HepG2 (cell line): ENCODE data around the gene ARHGEF12. TPM values are rescaled to one million over a fixed set of nuclear protein-coding genes. Genes with fewer than 3 reads are reported as not detected.

Source experiments
- ATAC-seq: fragments of 200-7000 bp; cut with Tn5 transposase; 3 replicates; pipeline ENCODE4 v1.9.1; 2020; ENCODE audit warnings: mild to moderate bottlenecking, moderate library complexity
- BruUV-seq: library from RNA; stranded (reverse); fragments of 400-500 nt; replicated peaks from 2 replicates; lab custom pipeline; 2021; lab: Mats Ljungman, UMichigan
- CTCF ChIA-PET: fragments of 300-600 bp; formaldehyde crosslinking; extraction: SDS; loops from one replicate; lab custom pipeline; 2021; ENCODE audit warnings: low total read pairs, inconsistent platforms, low intra/inter-chr PET ratio; lab: Yijun Ruan, JAX
- POLR2A ChIA-PET: fragments of 350-600 bp; sonication (Branson Sonifier 250); formaldehyde crosslinking; loops from one replicate; lab custom pipeline; 2020; ENCODE audit warnings: antibody characterized with exemption, inconsistent platforms; lab: Yijun Ruan, JAX
- DNase-seq: peaks from one replicate; pipeline ENCODE4 v3.0.0-alpha.2; 2015; ENCODE audit warnings: low spot score
- FAIRE-seq: peaks from 3 replicates; lab custom pipeline; 2011; peaks lifted over from hg19 to GRCh38; lab: Jason Lieb, UNC
- H2AFZ ChIP-seq: one replicate; pipeline ENCODE4 v1.6.1; 2011; ENCODE audit warnings: low read length, inconsistent platforms
- H3K27ac ChIP-seq: fragments of 300-600 bp; 3 replicates; pipeline ENCODE4 v1.8.0; 2011; ENCODE audit warnings: mixed run types, mild to moderate bottlenecking, mixed read lengths, low read length, inconsistent platforms; ENCODE audit not compliant: insufficient read depth; ENCODE audit errors: extremely low read length
- H3K27me3 ChIP-seq, 2 experiments: fragments of 200-600 bp in 1 of 2; 2 replicates in 1 of 2; 3 replicates in 1 of 2; pipeline versions ENCODE4 v1.6.0 to v1.8.0; 2011; ENCODE audit warnings: low read length in 2 of 2, mild to moderate bottlenecking in 2 of 2, moderate library complexity in 2 of 2, inconsistent platforms in 1 of 2; ENCODE audit not compliant: insufficient read depth in 2 of 2, control insufficient read depth in 1 of 2
- H3K36me3 ChIP-seq, 2 experiments: fragments of 200-600 bp in 1 of 2; replicated peaks in 1 of 2; 2 replicates in 1 of 2; 3 replicates in 1 of 2; pipeline versions ENCODE4 v1.5.1 to v1.8.0; 2011; ENCODE audit warnings: low read length in 2 of 2, inconsistent platforms in 1 of 2; ENCODE audit not compliant: insufficient read depth in 2 of 2, control insufficient read depth in 1 of 2
- H3K4me1 ChIP-seq: 2 replicates; pipeline ENCODE4 v1.5.1; 2012; ENCODE audit warnings: low read length, inconsistent platforms; ENCODE audit not compliant: insufficient read depth
- H3K4me2 ChIP-seq: 2 replicates; pipeline ENCODE4 v1.6.0; 2011; ENCODE audit warnings: low read depth, low read length, inconsistent platforms
- H3K4me3 ChIP-seq, 3 experiments: fragments of 200-600 bp in 1 of 3; sonication (generic), shearing (Covaris generic) in 1 of 3; replicated peaks in 1 of 3; 2 replicates each; pipeline ENCODE4 v1.5.1; 2011 to 2016; ENCODE audit warnings: low read length in 3 of 3, inconsistent platforms in 2 of 3, low read depth in 2 of 3, mild to moderate bottlenecking in 2 of 3, control low read depth in 1 of 3, mixed read lengths in 1 of 3; ENCODE audit not compliant: insufficient read depth in 1 of 3
- H3K79me2 ChIP-seq: one replicate; pipeline ENCODE4 v1.6.1; 2011; ENCODE audit warnings: low read length, inconsistent platforms; ENCODE audit not compliant: insufficient read depth
- H3K9ac ChIP-seq: 2 replicates; pipeline ENCODE4 v1.6.0; 2011; ENCODE audit warnings: mild to moderate bottlenecking, low read depth, low read length, inconsistent platforms; ENCODE audit not compliant: insufficient read depth
- H3K9me3 ChIP-seq: 2 replicates; pipeline ENCODE4 v1.5.1; 2012; ENCODE audit warnings: mild to moderate bottlenecking, low read length
- H4K20me1 ChIP-seq: 2 replicates; pipeline ENCODE4 v1.6.0; 2011; ENCODE audit warnings: inconsistent platforms, mild to moderate bottlenecking, low read length, moderate library complexity; ENCODE audit not compliant: insufficient read depth
- IRF2 ChIP-seq: IDR thresholded peaks from 2 replicates; pipeline ENCODE4 v1.6.1; 2018; ENCODE audit warnings: missing genetic modification reagents, missing compliant biosample characterization
- PHF8 ChIP-seq: sonication (generic); formaldehyde crosslinking; IDR thresholded peaks from 2 replicates; pipeline ENCODE4 v1.5.0; 2020; ENCODE audit warnings: missing genetic modification reagents
- SMC3 ChIP-seq: IDR thresholded peaks from 2 replicates; pipeline ENCODE4 v1.6.1; 2011; ENCODE audit warnings: low read length, improper control_type of control experiment
- SNAPC4 ChIP-seq: sonication (generic); formaldehyde crosslinking; IDR thresholded peaks from 2 replicates; pipeline ENCODE4 v1.4.0; 2020; ENCODE audit warnings: mild to moderate bottlenecking, missing genetic modification reagents
- TRIM22 ChIP-seq: fragments of 450-650 bp; IDR thresholded peaks from 2 replicates; pipeline ENCODE4 v1.6.1; 2017
- WIZ ChIP-seq: sonication (generic); formaldehyde crosslinking; IDR thresholded peaks from 2 replicates; pipeline ENCODE4 v1.5.1; 2020; ENCODE audit warnings: mild to moderate bottlenecking, missing genetic modification reagents
- ZNF33B ChIP-seq: sonication (generic); formaldehyde crosslinking; IDR thresholded peaks from 2 replicates; pipeline ENCODE4 v1.5.1; 2020; ENCODE audit warnings: mild to moderate bottlenecking, missing genetic modification reagents
- ZNF446 ChIP-seq: sonication (generic); formaldehyde crosslinking; IDR thresholded peaks from 2 replicates; pipeline ENCODE4 v1.5.0; 2020; ENCODE audit warnings: mild to moderate bottlenecking, missing genetic modification reagents
- ZNF564 ChIP-seq: sonication (generic); formaldehyde crosslinking; IDR thresholded peaks from 2 replicates; pipeline ENCODE4 v1.8.1; 2023; ENCODE audit warnings: mild to moderate bottlenecking, missing genetic modification reagents
- WGBS: methylation state at CpG from one replicate; pipeline ENCODE4 v1.1.6; 2017; ENCODE audit warnings: low lambda C conversion rate; 5-methylcytosine and 5-hydroxymethylcytosine counted together
- in situ Hi-C: cut with HindIII; loops from 2 replicates; pipeline ENCODE4 v1.10.0; 2017; ENCODE audit warnings: low pct_unique_long_range_greater_than_20kb; ENCODE audit not compliant: extremely low pct_ligation_motif_present
- intact Hi-C: fragments of 100-400 bp; cut with micrococcal nuclease; formaldehyde crosslinking; loops from one replicate; pipeline ENCODE4 v1.10.0; 2022; ENCODE audit not compliant: unreplicated experiment
- polyA plus RNA-seq, 8 experiments: library from polyadenylated mRNA; depleted of rRNA in 3 of 8; stranded (reverse) in 7 of 8; unstranded in 1 of 8; fragments of >200 nt; fragmentation: Illumina TruSeq in 4 of 8; extraction: Trizol in 4 of 8; gene quantifications; 2 replicates each; pipeline versions ENCODE4 v1.2.1 to v1.2.3, GENCODE V29; 2011 to 2016; ENCODE audit warnings: low read depth in 4 of 8, missing spikeins in 1 of 8, mixed read lengths in 1 of 8; ENCODE audit not compliant: insufficient read depth in 1 of 8
- total RNA-seq, 5 experiments: library from RNA; depleted of rRNA; stranded (reverse); fragments of >200 nt; fragmentation: Illumina TruSeq; extraction: Trizol; gene quantifications; 2 replicates each; pipeline ENCODE4 v1.2.3, GENCODE V29; 2016; ENCODE audit warnings: low read depth in 1 of 5
- TF ChIP-seq, protein P1 (sequence below): sonication (generic); formaldehyde crosslinking; IDR thresholded peaks from 2 replicates; pipeline ENCODE4 v1.8.1; 2023; ENCODE audit warnings: mild to moderate bottlenecking, missing genetic modification reagents

ARHGEF12 gene
- total and polyA plus RNA-seq, 2 of the 13 experiments (the other 11 are each of a cell fraction or from before 2014, with no cell fraction given): 17.9 to 54.4 TPM

DNA sequence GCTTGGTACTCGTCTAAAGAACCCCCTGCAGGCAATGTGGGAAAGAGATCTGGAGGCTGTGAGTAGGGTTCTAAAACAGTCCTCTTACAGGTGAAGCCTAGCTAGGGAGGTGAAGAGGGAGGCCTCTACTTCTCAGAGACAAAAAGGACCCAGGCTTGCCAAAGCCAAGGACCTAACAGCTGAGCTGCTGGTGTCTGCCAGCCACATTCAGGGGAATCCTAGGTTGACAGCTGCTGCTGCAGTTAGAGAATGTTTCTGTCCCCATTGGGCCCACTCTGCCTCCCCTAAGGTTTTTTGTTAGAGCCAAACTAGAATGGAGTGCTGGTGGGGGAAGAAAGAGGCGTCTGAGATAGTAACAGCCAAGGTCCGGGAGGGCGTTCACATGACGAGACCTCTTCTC lies 37.8 kb upstream of the ARHGEF12 start (continued):
- TF ChIP-seq TRIM22: no peak

- ATAC-seq: peak; percentile 17
- Histone ChIP-seq H3K79me2 (no peaks in the 10 kb centered on the region), H3K9ac (no peak overlapping the region), H3K9me3 (no peaks in the 10 kb centered on the region), H3K4me1 (no peaks in the 10 kb centered on the region), H3K4me3 (no peak overlapping the region), H2AFZ (no peak overlapping the region), H3K4me2 (no peak overlapping the region), H3K27ac (no peak overlapping the region), H3K27me3 (peaks cover 0 to 63% of the 10 kb centered on the region in 2 experiments; a peak in 4 of 5 replicates), H4K20me1 (no peaks in the 10 kb centered on the region), H3K36me3 (no peaks in the 10 kb centered on the region)
- in situ Hi-C loops (loop anchor here (5.0 kb wide), 1 partner anchor 130 kb away; no protein-coding TSS in a partner anchor), intact Hi-C loops (no loop called here)
- no peak for DNase-seq
- 17% methylated on average over 5 of the region's 6 CpGs for WGBS
- ChIA-PET CTCF (interaction anchor here (1.3 to 3.5 kb wide), 4 partner anchors 63 to 133 kb away, joined by 3 to 63 read pairs (median 8); partner anchors contain the start of gene POU2F3), POLR2A (interaction anchor here (1.4 kb wide), 1 partner anchor 117 kb away, joined by 3 read pairs; no protein-coding TSS in a partner anchor)
- TF ChIP-seq ZNF33B (CRISPR knock-in tag) (no peak), PHF8 (no peak), SMC3 (no peak), SNAPC4 (CRISPR knock-in tag) (no peak), ZNF446 (CRISPR knock-in tag) (no peak), WIZ (CRISPR knock-in tag) (no peak), IRF2 (CRISPR knock-in tag) (no peak), ZNF564 (CRISPR knock-in tag) (no peak)
- TF ChIP-seq, protein P1, sequence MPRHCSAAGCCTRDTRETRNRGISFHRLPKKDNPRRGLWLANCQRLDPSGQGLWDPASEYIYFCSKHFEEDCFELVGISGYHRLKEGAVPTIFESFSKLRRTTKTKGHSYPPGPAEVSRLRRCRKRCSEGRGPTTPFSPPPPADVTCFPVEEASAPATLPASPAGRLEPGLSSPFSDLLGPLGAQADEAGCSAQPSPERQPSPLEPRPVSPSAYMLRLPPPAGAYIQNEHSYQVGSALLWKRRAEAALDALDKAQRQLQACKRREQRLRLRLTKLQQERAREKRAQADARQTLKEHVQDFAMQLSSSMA: no peak
- BruUV-seq: no TSS peak
- no peak for FAIRE-seq
Measured at GRCh38 chr11:120302001-120302805, 34.0 kb upstream of the ARHGEF12 start.
